Mucosa of rectum (tissue), 2 donors: Measurements from ENCODE around the gene RS1.

ENCODE experiments used
- H3K27ac ChIP-seq, 2 donors: one replicate each; pipeline ENCODE4 v1.7.0; 2013; ENCODE audit warnings: inconsistent platforms in 2 of 2, low read depth in 2 of 2, low read length in 2 of 2
- H3K27me3 ChIP-seq, 2 donors: one replicate each; pipeline ENCODE4 v1.7.0; 2013; ENCODE audit warnings: low read length in 2 of 2; ENCODE audit not compliant: control insufficient read depth in 2 of 2, insufficient read depth in 2 of 2
- H3K36me3 ChIP-seq, 2 donors: one replicate each; pipeline ENCODE4 v1.7.0; 2013; ENCODE audit warnings: low read length in 2 of 2; ENCODE audit not compliant: control insufficient read depth in 2 of 2, insufficient read depth in 2 of 2
- H3K4me1 ChIP-seq, 2 donors: one replicate each; pipeline ENCODE4 v1.7.0; 2013; ENCODE audit warnings: low read length in 2 of 2, mild to moderate bottlenecking in 1 of 2; ENCODE audit not compliant: control insufficient read depth in 2 of 2, insufficient read depth in 2 of 2
- H3K4me3 ChIP-seq, 2 donors: one replicate each; pipeline ENCODE4 v1.7.0; 2013; ENCODE audit warnings: low read length in 2 of 2
- H3K9ac ChIP-seq, 2 donors: one replicate each; pipeline ENCODE4 v1.7.0; 2013; ENCODE audit warnings: low read length in 2 of 2, low read depth in 1 of 2, mild to moderate bottlenecking in 1 of 2
- H3K9me3 ChIP-seq, 2 donors: one replicate each; pipeline ENCODE4 v1.7.0; 2013; ENCODE audit warnings: low read length in 2 of 2; ENCODE audit not compliant: control insufficient read depth in 2 of 2
- donor health status: healthy.
- donor health status: Normal muscosa, but diverticular disease.

The RS1 gene

DNA sequence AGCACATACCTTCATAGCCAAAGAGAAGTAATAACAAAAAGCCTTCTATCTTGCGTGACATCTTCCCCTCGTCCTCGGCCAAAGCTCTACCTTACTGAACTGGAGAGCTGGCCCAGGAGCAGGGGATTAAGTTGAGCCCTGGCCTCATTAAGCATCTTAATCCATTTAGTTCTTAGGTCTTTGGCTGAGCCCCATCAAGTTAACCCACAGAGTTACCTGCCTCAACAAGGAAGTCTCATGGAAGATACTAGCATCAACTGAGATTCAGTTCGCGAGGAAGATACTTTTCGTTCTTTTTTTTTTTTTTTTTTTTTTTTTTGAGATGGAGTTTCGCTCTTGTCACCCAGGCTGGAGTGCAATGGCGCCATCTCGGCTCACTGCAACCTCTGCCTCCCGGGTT, at the start of gene RS1:
Gene RS1, minus strand, starts transcription at position 101 of the 400 bp plus-strand sequence. Its CDS starts 40 bp downstream, at position 61.
- H3K9ac ChIP-seq: no peak within 1 kb of the TSS
- H3K4me1 ChIP-seq: peaks cover 0 to 2% of the 10 kb centered on the region in 2 donors
- H3K27me3 ChIP-seq: no peaks in the 10 kb centered on the region
- H3K4me3 ChIP-seq: no peak within 1 kb of the TSS
- H3K9me3 ChIP-seq: no peaks in the 10 kb centered on the region
- no peaks in the 10 kb centered on the region for H3K36me3 ChIP-seq
- H3K27ac ChIP-seq: no peak within 1 kb of the TSS

DNA sequence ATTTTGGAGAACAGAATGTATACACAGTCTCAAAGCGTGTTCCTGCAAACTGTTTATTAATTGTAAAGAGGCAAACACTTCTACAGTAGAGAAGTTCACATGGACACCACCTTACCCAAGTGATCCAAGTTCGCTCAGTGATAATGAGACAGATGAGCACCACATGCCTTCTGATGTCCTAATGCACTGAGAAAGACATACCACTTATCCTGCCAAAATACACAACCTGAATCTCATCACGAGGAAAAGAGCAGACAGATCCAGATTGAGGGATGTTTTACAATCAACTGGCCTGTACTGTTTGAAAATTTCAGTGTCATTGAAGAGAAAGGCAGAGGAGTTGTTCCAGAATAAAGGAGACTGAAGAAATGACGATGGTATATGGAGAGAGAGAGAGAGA, 47.9 kb upstream of the RS1 start:
- Histone ChIP-seq H3K9ac (no peak overlapping the region), H3K27ac (no peak overlapping the region), H3K36me3 (no peaks in the 10 kb centered on the region), H3K4me1 (no peaks in the 10 kb centered on the region), H3K4me3 (no peak overlapping the region), H3K9me3 (no peaks in the 10 kb centered on the region), H3K27me3 (peaks cover 0 to under 1% of the 10 kb centered on the region in 2 donors)

DNA sequence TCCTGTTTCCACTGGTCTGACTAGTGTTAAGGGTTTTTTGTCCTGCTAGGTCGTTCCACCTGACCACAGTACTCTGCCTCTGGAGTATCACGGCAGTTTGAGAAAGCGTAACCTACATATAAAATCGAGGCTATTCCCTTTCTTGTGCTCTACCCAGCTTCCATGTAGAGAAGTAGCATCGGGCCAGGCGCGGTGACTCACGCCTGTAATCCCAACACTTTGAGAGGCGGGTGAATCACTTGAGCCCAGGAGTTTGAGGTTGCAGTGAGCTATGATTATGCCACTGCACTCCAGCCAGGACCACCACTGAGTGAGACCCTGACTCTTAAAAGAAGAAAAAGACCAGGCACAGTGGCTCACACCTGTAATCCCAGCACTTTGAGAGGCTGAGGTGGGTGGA, 43.0 kb upstream of the RS1 start:
- Histone ChIP-seq H3K36me3 (no peaks in the 10 kb centered on the region), H3K27me3 (no peaks in the 10 kb centered on the region), H3K9ac (no peak overlapping the region), H3K27ac (no peak overlapping the region), H3K9me3 (no peaks in the 10 kb centered on the region), H3K4me3 (no peak overlapping the region), H3K4me1 (no peaks in the 10 kb centered on the region)

- no peak overlapping the region for H3K27ac ChIP-seq
- no peaks in the 10 kb centered on the region for H3K27me3 ChIP-seq
- no peaks in the 10 kb centered on the region for H3K9me3 ChIP-seq
- H3K4me3 ChIP-seq: no peak overlapping the region
- H3K9ac ChIP-seq: no peak overlapping the region
- H3K4me1 ChIP-seq: no peaks in the 10 kb centered on the region
- no peaks in the 10 kb centered on the region for H3K36me3 ChIP-seq
Measured at GRCh38 chrX:18709833-18710232, 37.9 kb upstream of the RS1 start.

GRCh38 chrX:18707426-18708049, 35.6 kb upstream of the RS1 start, which contains the start of gene PPEF1:
TSS of gene PPEF1 (plus strand) at chrX:18707645. CDS start at chrX:18707781, 136 bp downstream.
- H3K36me3 ChIP-seq: no peaks in the 10 kb centered on the region
- no peaks in the 10 kb centered on the region for H3K27me3 ChIP-seq
- H3K9me3 ChIP-seq: no peaks in the 10 kb centered on the region
- no peak within 1 kb of the TSS for H3K4me3 ChIP-seq
- H3K9ac ChIP-seq: no peak within 1 kb of the TSS
- H3K4me1 ChIP-seq: no peaks in the 10 kb centered on the region
- H3K27ac ChIP-seq: no peak within 1 kb of the TSS

GRCh38 chrX:18702362-18703195, 30.7 kb upstream of the RS1 start:
- Histone ChIP-seq H3K27me3 (no peaks in the 10 kb centered on the region), H3K36me3 (no peaks in the 10 kb centered on the region), H3K9me3 (no peaks in the 10 kb centered on the region), H3K9ac (no peak overlapping the region), H3K4me1 (peaks cover 0 to 2% of the 10 kb centered on the region in 2 donors), H3K27ac (no peak overlapping the region), H3K4me3 (no peak overlapping the region)

DNA sequence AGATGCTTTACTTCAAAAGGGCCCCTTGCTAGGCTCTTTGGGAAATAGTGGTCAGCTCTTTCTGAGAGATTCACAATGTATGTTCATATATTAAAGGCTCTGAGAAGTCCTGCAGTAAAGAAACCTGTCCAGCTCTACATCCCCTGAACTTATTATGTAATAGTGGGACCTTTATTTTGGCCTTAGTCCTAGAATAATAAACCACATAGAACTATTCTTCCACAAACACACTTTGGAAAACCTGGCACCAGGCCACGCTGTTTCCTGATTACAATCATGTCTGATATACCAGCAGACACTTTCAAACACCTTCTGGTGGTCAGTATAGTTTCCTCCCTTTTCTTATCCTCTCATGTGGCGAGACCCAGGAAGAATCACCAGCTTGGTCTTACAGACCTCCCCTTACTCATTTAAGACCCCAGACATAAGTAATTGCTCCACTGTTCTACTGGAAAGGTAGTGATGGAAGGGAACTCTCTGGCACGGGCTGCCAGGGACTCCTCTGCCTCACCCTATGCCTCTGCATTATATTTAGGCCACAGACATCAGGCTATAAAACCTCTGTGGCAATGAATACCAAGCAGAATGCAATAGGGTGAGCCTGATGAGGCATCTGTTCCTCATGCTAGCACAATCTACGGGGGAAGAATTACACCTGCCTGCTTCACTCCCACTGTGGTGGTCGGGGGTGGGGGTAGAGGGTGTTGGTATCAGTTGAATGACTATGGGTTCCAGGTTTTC, 29.9 kb upstream of the RS1 start:
- no peak overlapping the region for H3K4me3 ChIP-seq
- no peak overlapping the region for H3K9ac ChIP-seq
- H3K27ac ChIP-seq: no peak overlapping the region
- no peaks in the 10 kb centered on the region for H3K9me3 ChIP-seq
- no peaks in the 10 kb centered on the region for H3K27me3 ChIP-seq
- H3K4me1 ChIP-seq: peaks cover 0 to 2% of the 10 kb centered on the region in 2 donors
- H3K36me3 ChIP-seq: no peaks in the 10 kb centered on the region

- no peak overlapping the region for H3K4me3 ChIP-seq
- H3K27me3 ChIP-seq: no peaks in the 10 kb centered on the region
- H3K4me1 ChIP-seq: peaks cover 0 to 2% of the 10 kb centered on the region in 2 donors
- no peak overlapping the region for H3K9ac ChIP-seq
- H3K27ac ChIP-seq: no peak overlapping the region
- H3K9me3 ChIP-seq: no peaks in the 10 kb centered on the region
- no peaks in the 10 kb centered on the region for H3K36me3 ChIP-seq
Measured at GRCh38 chrX:18698737-18699650, 27.1 kb upstream of the RS1 start.

- no peaks in the 10 kb centered on the region for H3K36me3 ChIP-seq
- H3K9ac ChIP-seq: no peak overlapping the region
- H3K9me3 ChIP-seq: no peaks in the 10 kb centered on the region
- H3K4me1 ChIP-seq: no peaks in the 10 kb centered on the region
- no peak overlapping the region for H3K27ac ChIP-seq
- no peak overlapping the region for H3K4me3 ChIP-seq
- no peaks in the 10 kb centered on the region for H3K27me3 ChIP-seq
Measured at GRCh38 chrX:18696653-18697052, 24.7 kb upstream of the RS1 start.
